Measurements from ENCODE around the gene ARID4B. TPM values are rescaled to one million over a fixed set of nuclear protein-coding genes. Genes with fewer than 3 reads are reported as not detected.
"Not testable (repeated sequence)": the region's sequence is repeated elsewhere in the genome, so short reads cannot be mapped to it uniquely, and the experiment has no call there.

The ARID4B gene
- total RNA-seq, 2 experiments from 2014 or later = 43.3 to 45.7 TPM

DNA sequence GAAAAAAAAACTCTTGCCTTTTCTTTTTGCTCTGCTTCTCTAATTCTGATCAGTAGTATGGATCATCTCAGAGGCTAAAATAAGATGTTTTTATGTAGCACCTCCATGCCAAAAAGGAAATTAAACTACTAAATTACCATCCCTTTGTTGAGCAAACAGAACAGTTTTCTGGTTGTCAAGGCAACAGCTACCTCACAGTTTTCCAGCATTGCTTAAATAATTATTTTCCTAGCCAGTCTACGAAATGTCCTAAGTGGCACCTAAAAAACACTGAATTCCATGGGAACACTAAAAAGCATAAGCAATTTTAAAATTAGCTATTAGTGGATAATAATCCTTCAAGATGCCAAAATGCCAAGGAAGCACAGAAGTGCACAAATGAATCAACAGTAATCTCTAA, 61.7 kb downstream of the ARID4B start:
- POLR2A ChIA-PET = interaction anchor here (1.1 kb wide), 1 partner anchor 137 kb away, joined by 3 read pairs; the partner anchor contains the start of gene TOMM20
- peaks cover 3% of the 10 kb centered on the region for H3K36me3 Mint-ChIP-seq (ENCODE audit: low read depth)
- H3K4me3 Mint-ChIP-seq = no peak overlapping the region
- CTCF ChIA-PET = interaction anchor here (1.3 to 1.9 kb wide), 3 partner anchors 8 to 149 kb away, joined by 3 to 4 read pairs (median 4); no protein-coding TSS in a partner anchor
- ATAC-seq (no peak), DNase-seq (no peak)
- peaks cover 20% of the 10 kb centered on the region for H3K4me1 Mint-ChIP-seq (ENCODE audit: low read depth)
- H3K9me3 Mint-ChIP-seq (ENCODE audit: insufficient read depth) = no peaks in the 10 kb centered on the region
- no peaks in the 10 kb centered on the region for H3K27me3 Mint-ChIP-seq (ENCODE audit: low read depth)
- H3K27ac Mint-ChIP-seq = no peak overlapping the region

- CTCF ChIA-PET = interaction anchor here (1.6 to 1.9 kb wide), 2 partner anchors 13 to 149 kb away, joined by 3 to 4 read pairs; no protein-coding TSS in a partner anchor
- Mint-ChIP-seq H3K4me1 (ENCODE audit: low read depth) (peaks cover 17% of the 10 kb centered on the region), H3K27ac (no peak overlapping the region), H3K27me3 (ENCODE audit: low read depth) (no peaks in the 10 kb centered on the region), H3K4me3 (no peak overlapping the region), H3K9me3 (ENCODE audit: insufficient read depth) (no peaks in the 10 kb centered on the region), H3K36me3 (ENCODE audit: low read depth) (peaks cover 3% of the 10 kb centered on the region)
- POLR2A ChIA-PET = interaction anchor here (1.1 kb wide), 1 partner anchor 137 kb away, joined by 3 read pairs; the partner anchor contains the start of gene TOMM20
- ATAC-seq (no peak), DNase-seq (no peak)
These were observed 62.1 kb downstream of the ARID4B start for GRCh38 chr1:235265900-235266299.

DNA sequence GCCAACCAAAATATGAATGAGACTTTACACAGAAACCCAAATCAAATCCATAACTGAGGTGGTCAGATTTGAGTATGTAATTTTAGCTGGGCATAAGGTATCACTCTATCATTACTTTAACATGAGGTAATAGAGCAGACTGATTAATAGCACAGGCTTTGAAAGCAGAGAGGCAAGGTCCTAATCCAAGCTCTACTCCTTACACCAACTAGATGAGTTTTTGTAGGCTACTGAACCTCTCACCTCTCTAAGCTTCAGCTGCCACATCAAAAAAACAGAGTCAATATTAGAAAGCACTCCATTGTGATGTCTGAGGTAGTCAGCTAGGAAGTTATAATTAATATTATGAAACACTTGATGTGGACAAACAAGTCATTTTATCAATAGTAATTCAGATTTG, 63.7 kb downstream of the ARID4B start:
- Mint-ChIP-seq H3K27me3 (ENCODE audit: low read depth) (no peaks in the 10 kb centered on the region), H3K4me3 (no peak overlapping the region), H3K9me3 (ENCODE audit: insufficient read depth) (no peaks in the 10 kb centered on the region), H3K36me3 (ENCODE audit: low read depth) (peaks cover 9% of the 10 kb centered on the region), H3K4me1 (ENCODE audit: low read depth) (peaks cover 19% of the 10 kb centered on the region), H3K27ac (no peak overlapping the region)
- ChIA-PET POLR2A (interaction anchor here (0.6 to 1.1 kb wide), 2 partner anchors 11 to 77 kb away, joined by 3 to 4 read pairs; no protein-coding TSS in a partner anchor), CTCF (no interaction called here)
- no peak for DNase-seq
- no peak for ATAC-seq

- H3K27me3 Mint-ChIP-seq (ENCODE audit: low read depth) = no peaks in the 10 kb centered on the region
- DNase-seq = no peak
- no peak for ATAC-seq
- peaks cover 17% of the 10 kb centered on the region for H3K36me3 Mint-ChIP-seq (ENCODE audit: low read depth)
- POLR2A ChIA-PET = no interaction called here
- no peak overlapping the region for H3K4me3 Mint-ChIP-seq
- H3K4me1 Mint-ChIP-seq (ENCODE audit: low read depth) = peaks cover 32% of the 10 kb centered on the region
- H3K27ac Mint-ChIP-seq = no peak overlapping the region
- CTCF ChIA-PET = interaction anchor here (1.5 kb wide), 1 partner anchor 153 kb away, joined by 3 read pairs; no protein-coding TSS in a partner anchor
- H3K9me3 Mint-ChIP-seq (ENCODE audit: insufficient read depth) = no peaks in the 10 kb centered on the region
These were observed 65.4 kb downstream of the ARID4B start for GRCh38 chr1:235262539-235262938.

DNA sequence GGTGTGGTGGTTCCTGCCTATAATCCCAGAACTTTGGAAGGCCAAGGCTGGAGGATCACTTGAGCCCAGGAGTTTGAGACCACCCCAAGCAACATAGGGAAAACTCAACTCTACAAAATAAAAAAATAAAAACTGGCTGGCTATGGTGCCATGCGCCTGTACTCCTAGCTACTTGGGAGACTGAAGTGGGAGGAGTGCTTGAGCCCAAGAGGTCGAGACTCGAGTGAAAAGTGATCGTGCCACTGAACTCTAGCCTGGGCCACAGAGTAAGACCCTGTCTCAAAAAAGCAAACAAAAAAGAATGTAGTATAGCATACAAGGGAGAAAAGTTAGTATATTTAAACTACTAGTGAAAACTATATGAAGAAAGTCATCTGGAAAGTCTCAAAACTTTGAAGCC, 66.7 kb downstream of the ARID4B start:
- ATAC-seq (no peak), DNase-seq (no peak)
- no peak overlapping the region for H3K27ac Mint-ChIP-seq
- H3K4me3 Mint-ChIP-seq = no peak overlapping the region
- H3K4me1 Mint-ChIP-seq (ENCODE audit: low read depth) = peaks cover 38% of the 10 kb centered on the region
- peaks cover 18% of the 10 kb centered on the region for H3K36me3 Mint-ChIP-seq (ENCODE audit: low read depth)
- H3K27me3 Mint-ChIP-seq (ENCODE audit: low read depth) = no peaks in the 10 kb centered on the region
- POLR2A ChIA-PET = interaction anchor here (0.6 kb wide), 1 partner anchor 753 kb away, joined by 3 read pairs; no protein-coding TSS in a partner anchor
- CTCF ChIA-PET = interaction anchor here (0.6 to 3.9 kb wide), 5 partner anchors 9 to 155 kb away, joined by 3 to 14 read pairs (median 3); no protein-coding TSS in a partner anchor
- no peaks in the 10 kb centered on the region for H3K9me3 Mint-ChIP-seq (ENCODE audit: insufficient read depth)

DNA sequence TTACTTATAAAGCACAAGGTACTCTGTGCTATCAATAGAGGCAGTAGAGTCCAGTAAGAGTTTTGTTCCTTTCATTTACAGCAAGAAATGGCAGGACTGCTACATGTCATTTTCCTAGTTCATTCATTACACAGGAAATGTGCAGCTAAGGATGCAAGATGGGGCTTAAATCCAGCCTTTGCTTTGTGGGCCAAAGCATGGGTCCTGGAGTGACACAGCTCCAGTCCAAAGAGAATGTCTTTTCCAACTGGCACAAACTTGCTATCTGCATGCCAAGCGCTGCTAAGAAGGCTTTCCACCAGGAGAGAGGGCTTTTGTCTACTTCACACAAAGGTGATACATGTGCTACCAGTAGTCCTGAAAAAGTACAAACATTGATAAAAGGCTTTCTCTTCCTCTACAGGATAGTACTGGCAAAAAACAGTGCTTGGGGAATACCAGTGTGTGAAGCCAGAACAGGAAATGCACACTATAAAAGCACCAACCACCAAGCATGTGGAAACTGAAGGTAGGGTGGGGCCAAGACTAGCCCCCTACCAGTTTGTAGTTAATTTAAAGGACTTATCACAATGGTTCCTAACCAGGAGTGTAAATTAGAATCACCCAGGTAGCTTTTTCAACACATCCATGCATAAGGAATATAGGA, 68.7 kb downstream of the ARID4B start:
- ChIA-PET POLR2A (interaction anchor here (0.6 to 1.2 kb wide), 2 partner anchors 34 to 45 kb away, joined by 4 read pairs; no protein-coding TSS in a partner anchor), CTCF (interaction anchor here (0.8 to 3.9 kb wide), 15 partner anchors 8 to 157 kb away, joined by 3 to 31 read pairs (median 4); partner anchors contain the start of gene GGPS1)
- peaks cover 23% of the 10 kb centered on the region for H3K36me3 Mint-ChIP-seq (ENCODE audit: low read depth)
- H3K27ac Mint-ChIP-seq = peak overlapping the region; percentile 23
- ATAC-seq = peak; percentile 54
- no peak overlapping the region for H3K4me3 Mint-ChIP-seq
- H3K27me3 Mint-ChIP-seq (ENCODE audit: low read depth) = no peaks in the 10 kb centered on the region
- no peak for DNase-seq
- peaks cover 38% of the 10 kb centered on the region for H3K4me1 Mint-ChIP-seq (ENCODE audit: low read depth)
- H3K9me3 Mint-ChIP-seq (ENCODE audit: insufficient read depth) = no peaks in the 10 kb centered on the region

DNA sequence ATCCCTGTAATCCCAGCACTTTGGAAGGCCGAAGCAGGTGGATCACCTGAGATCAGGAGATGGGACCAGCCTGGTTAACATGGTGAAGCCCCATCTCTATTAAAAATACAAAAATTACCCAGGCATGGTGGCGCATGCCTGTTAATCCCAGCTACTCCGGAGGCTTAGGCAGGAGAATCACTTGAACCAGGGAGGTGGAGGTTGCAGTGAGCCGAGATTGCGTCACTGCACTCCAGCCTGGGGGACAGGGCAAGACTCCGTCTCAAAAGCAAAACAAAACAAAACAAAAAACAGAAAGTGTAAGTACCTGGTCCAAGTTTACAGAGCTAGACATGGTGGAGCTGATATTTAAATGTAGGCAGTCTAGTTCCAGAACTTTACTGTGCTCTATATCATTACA, 69.9 kb downstream of the ARID4B start:
- H3K4me1 Mint-ChIP-seq (ENCODE audit: low read depth) = peaks cover 41% of the 10 kb centered on the region
- ChIA-PET POLR2A (interaction anchor here (1.2 kb wide), 1 partner anchor 47 kb away, joined by 4 read pairs; no protein-coding TSS in a partner anchor), CTCF (interaction anchor here (0.7 to 3.9 kb wide), 13 partner anchors 9 to 158 kb away, joined by 3 to 31 read pairs (median 4); partner anchors contain the start of gene GGPS1)
- not testable (repeated sequence) for H3K4me3 Mint-ChIP-seq; DNase-seq; H3K9me3 Mint-ChIP-seq (ENCODE audit: insufficient read depth); ATAC-seq; H3K27me3 Mint-ChIP-seq (ENCODE audit: low read depth)
- peaks cover 24% of the 10 kb centered on the region for H3K36me3 Mint-ChIP-seq (ENCODE audit: low read depth)
- peak overlapping the region; percentile 39 for H3K27ac Mint-ChIP-seq

DNA sequence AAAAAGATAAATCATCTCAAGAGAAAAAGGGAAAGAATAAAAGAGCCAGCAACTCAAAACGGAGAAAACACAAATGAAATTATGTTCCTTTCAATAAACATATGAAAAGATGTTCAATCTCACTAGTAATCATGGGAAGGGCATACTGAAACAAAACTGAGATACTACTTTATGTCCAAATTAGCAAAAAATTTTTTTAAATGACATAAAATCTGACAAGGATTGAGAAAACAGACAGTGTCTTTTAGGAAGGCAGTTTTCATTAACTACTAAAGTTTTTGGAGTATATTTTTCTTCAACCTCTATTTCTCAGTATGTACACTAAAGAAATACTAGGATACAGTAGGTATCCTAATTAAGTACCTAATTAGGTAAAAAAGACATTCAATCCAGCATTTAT, 73.3 kb downstream of the ARID4B start:
- POLR2A ChIA-PET = interaction anchor here (0.8 kb wide), 1 partner anchor 74 kb away, joined by 3 read pairs; the partner anchor contains the start of gene GGPS1
- no peaks in the 10 kb centered on the region for H3K27me3 Mint-ChIP-seq (ENCODE audit: low read depth)
- H3K9me3 Mint-ChIP-seq (ENCODE audit: insufficient read depth) = no peaks in the 10 kb centered on the region
- no peak overlapping the region for H3K27ac Mint-ChIP-seq
- CTCF ChIA-PET = interaction anchor here (0.6 to 2.7 kb wide), 4 partner anchors 20 to 162 kb away, joined by 3 to 21 read pairs (median 3); no protein-coding TSS in a partner anchor
- no peak for DNase-seq
- H3K4me1 Mint-ChIP-seq (ENCODE audit: low read depth) = peaks cover 35% of the 10 kb centered on the region
- no peak for ATAC-seq
- no peak overlapping the region for H3K4me3 Mint-ChIP-seq
- peaks cover 36% of the 10 kb centered on the region for H3K36me3 Mint-ChIP-seq (ENCODE audit: low read depth)

DNA sequence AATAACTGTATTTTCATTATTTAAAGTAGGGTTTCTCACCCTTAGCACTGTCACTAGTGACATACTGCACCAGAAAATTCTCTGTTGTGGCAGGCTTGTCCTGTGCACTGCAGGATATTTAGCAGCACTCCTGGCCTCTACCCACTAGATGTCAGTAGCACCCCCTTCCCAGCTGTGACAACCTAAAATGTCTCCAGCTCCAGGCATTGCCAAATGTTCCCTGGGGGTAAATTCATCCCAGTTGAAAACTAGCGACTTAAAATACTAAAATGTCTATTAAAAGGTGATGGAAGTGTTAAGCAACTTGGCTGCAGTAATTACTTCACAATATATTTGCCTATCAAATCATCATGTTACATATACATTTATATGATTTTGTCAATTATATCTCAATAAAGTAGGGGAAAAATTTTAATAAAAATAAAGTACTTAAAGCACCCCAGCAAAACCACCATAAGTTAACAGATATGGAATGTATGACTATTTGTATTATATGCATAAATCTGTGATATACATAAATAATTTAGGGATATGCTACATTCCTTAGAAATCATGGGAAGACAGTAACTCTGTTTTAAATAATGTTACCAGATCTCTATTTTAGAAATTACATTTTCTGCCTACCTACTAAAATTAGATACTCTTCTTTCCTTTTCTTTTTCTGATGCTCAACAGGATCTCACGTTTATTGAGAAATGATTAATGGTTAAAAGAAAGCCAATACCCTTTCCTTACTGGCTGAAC, 74.6 kb downstream of the ARID4B start:
- DNase-seq = peak; percentile 71
- Mint-ChIP-seq H3K27me3 (ENCODE audit: low read depth) (no peaks in the 10 kb centered on the region), H3K9me3 (ENCODE audit: insufficient read depth) (no peaks in the 10 kb centered on the region), H3K4me3 (no peak overlapping the region), H3K27ac (no peak overlapping the region), H3K36me3 (ENCODE audit: low read depth) (peaks cover 27% of the 10 kb centered on the region), H3K4me1 (ENCODE audit: low read depth) (peaks cover 23% of the 10 kb centered on the region)
- CTCF ChIA-PET = interaction anchor here (0.6 to 3.5 kb wide), 14 partner anchors 10 to 249 kb away, joined by 3 to 35 read pairs (median 4); no protein-coding TSS in a partner anchor
- ATAC-seq = peak; percentile 97
- POLR2A ChIA-PET = interaction anchor here (0.5 kb wide), 1 partner anchor 22 kb away, joined by 3 read pairs; no protein-coding TSS in a partner anchor

GRCh38 chr1:235250430-235250829, 77.5 kb downstream of the ARID4B start:
- peaks cover 30% of the 10 kb centered on the region for H3K36me3 Mint-ChIP-seq (ENCODE audit: low read depth)
- no peak overlapping the region for H3K27ac Mint-ChIP-seq
- peaks cover 21% of the 10 kb centered on the region for H3K4me1 Mint-ChIP-seq (ENCODE audit: low read depth)
- no peak for DNase-seq
- ATAC-seq = no peak
- no peaks in the 10 kb centered on the region for H3K27me3 Mint-ChIP-seq (ENCODE audit: low read depth)
- ChIA-PET CTCF (interaction anchor here (0.7 to 3.5 kb wide), 4 partner anchors 13 to 254 kb away, joined by 3 to 35 read pairs (median 4); partner anchors contain the start of gene B3GALNT2), POLR2A (no interaction called here)
- no peak overlapping the region for H3K4me3 Mint-ChIP-seq
- no peaks in the 10 kb centered on the region for H3K9me3 Mint-ChIP-seq (ENCODE audit: insufficient read depth)
